ENCODE results near the gene CPT1C. TPM values are rescaled to one million over a fixed set of nuclear protein-coding genes. Genes with fewer than 3 reads are reported as not detected.

CPT1C gene
- total RNA-seq = 39.9 TPM

- no peak for FAIRE-seq
- peak; percentile 89 to 93 for DNase-seq (ENCODE audit: low spot score in 2 of 2)
These were observed at the start of gene CPT1C for GRCh38 chr19:49690656-49691242. CPT1C (plus strand) TSS chr19:49691116; CDS start chr19:49692253, 1,137 bp downstream.

GRCh38 chr19:49641688-49642491 lies 49.0 kb upstream of the CPT1C start, which contains the start of gene SCAF1:
SCAF1 (plus strand) TSS chr19:49642209; CDS start chr19:49645027, 2,818 bp downstream.
- peak; percentile 98 to 100 for DNase-seq (ENCODE audit: low spot score in 2 of 2)
- peak; percentile 88 for FAIRE-seq

- DNase-seq (ENCODE audit: low spot score in 2 of 2) (no peak), FAIRE-seq (no peak)
These were observed 48.4 kb upstream of the CPT1C start for GRCh38 chr19:49642492-49643035.

DNA sequence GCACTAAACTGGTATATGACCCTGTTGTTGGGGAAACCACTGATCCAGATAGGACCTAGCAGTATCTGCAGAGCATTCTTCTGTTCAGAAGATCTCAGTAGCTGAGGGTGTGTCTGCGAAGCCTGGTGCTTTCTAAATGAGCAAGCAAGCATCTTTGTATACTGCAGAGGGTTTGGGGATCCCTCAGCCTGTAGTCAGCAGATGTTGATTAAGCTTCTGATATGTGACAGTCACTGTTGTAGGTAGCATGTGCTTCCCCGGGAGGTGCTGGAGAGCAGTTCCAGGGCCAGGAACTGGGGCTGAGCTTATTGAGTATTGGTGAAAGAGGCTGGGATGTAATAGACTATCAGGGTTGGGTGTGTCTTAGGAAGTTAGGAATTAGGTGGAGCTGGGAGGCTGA lies 47.5 kb upstream of the CPT1C start:
- FAIRE-seq = no peak
- no peak for DNase-seq (ENCODE audit: low spot score in 2 of 2)

DNA sequence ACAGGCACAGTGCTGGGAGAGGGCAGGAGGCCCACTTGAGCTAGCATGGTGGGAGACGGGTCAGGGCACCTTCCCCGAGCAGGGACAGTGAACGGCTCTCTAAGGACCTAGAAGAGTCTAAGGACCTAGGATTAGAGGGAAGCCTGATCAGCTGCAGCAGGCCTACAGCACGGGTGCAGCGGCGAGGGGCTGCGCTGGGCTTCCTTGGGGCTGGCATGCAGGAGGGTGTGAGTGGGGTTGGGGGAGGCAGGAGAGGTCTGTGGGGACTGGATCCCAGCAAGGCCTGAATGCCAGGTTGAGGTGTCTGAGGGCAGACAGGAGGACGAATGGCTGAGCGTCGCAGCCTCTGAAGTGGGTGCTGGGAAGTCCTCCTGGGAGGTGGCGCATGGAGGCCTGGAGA lies 45.3 kb upstream of the CPT1C start:
- no peak for DNase-seq (ENCODE audit: low spot score in 2 of 2)
- FAIRE-seq = no peak

- FAIRE-seq = no peak
- no peak for DNase-seq (ENCODE audit: low spot score in 2 of 2)
These were observed 44.9 kb upstream of the CPT1C start for GRCh38 chr19:49645995-49646394.

DNA sequence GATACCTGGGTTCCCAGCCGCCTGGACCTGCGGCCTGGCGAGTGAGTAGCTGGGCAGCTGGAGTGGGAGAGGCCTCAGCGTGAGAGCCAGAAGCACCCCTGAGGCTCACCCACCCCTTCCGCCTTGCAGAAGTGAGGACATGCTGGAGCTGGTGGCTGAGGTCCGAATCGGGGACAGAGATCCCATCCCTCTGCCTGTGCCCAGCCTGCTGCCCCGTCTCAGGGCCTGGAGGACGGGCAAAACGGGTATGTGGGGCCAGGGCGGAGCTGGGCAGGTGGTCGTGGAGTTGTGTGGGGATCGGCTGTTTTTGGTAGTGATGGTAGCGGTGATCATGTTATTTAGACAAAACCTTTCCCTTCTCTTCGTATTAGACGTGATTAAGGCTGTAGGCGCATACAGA lies 44.3 kb upstream of the CPT1C start:
- FAIRE-seq = no peak

GRCh38 chr19:49651029-49651819 lies 39.7 kb upstream of the CPT1C start:
- DNase-seq (ENCODE audit: low spot score in 2 of 2) (no peak), FAIRE-seq (no peak)

More for the DNA sequence above, 44.3 kb upstream of the CPT1C start:
- DNase-seq (ENCODE audit: low spot score in 2 of 2) = no peak

- DNase-seq (ENCODE audit: low spot score in 2 of 2) (no peak), FAIRE-seq (no peak)
These were observed 38.9 kb upstream of the CPT1C start for GRCh38 chr19:49651820-49652550.

GRCh38 chr19:49652551-49653465 lies 38.1 kb upstream of the CPT1C start:
- FAIRE-seq (no peak), DNase-seq (ENCODE audit: low spot score in 2 of 2) (no peak)

DNA sequence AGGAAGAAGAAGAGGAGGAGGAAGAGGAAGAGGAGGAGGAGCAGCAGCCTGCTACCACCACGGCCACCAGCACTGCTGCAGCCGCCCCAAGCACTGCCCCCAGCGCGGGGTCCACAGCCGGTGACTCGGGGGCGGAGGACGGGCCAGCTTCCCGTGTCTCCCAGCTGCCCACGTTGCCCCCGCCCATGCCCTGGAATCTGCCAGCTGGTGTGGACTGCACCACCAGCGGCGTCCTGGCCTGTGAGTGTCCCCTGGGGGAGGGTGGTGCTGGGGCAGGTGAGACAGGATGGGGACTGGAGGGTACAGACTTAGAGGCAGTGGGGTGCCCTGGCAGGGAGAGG lies 37.5 kb upstream of the CPT1C start:
- DNase-seq (ENCODE audit: low spot score in 2 of 2) (no peak), FAIRE-seq (no peak)

- no peak for FAIRE-seq
- no peak for DNase-seq (ENCODE audit: low spot score in 2 of 2)
These were observed 36.3 kb upstream of the CPT1C start for GRCh38 chr19:49654581-49654980.

DNA sequence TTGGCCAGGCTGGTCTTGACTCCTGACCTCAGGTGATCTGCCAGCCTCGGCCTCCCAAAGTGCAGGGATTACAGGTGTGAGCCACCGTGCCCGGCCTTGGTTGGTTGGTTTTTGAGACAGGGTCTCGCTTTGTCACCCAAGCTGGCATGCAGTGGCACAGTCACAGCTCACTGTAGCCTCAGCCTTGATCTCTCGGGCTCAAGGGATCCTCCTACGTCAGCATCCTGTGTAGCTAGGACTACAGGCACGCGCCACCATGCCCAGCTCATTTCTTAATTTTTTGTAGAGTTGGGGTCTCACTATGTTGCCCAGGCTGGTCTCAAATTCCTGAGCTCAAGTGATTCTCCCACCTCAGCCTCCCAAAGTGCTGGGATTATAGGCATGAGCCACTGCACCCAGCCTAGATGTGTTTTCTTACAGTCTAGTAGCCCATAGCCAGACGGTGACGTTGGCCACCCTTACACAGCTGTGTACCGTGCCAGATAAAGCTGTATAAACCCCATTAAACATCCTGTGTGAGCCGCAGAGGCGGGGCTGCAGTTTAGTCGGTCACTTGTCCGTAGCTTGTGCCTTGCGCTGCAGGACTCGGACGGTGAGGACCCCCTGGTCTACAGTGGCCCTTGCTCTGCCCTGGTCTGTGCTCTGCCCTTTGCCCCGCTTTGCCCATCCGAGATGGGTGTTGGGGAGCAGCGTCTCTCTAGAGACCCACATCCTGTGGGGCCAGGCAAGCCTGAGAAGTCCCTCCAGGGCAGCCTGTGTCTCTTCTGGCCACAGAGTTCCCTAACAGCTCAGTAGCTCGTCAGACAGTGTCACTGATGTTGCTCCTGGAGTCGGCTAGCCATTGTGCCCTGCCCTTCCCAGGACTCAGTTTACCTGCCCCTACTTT lies 35.1 kb upstream of the CPT1C start:
- DNase-seq (ENCODE audit: low spot score in 2 of 2) = no peak
- FAIRE-seq = no peak

DNA sequence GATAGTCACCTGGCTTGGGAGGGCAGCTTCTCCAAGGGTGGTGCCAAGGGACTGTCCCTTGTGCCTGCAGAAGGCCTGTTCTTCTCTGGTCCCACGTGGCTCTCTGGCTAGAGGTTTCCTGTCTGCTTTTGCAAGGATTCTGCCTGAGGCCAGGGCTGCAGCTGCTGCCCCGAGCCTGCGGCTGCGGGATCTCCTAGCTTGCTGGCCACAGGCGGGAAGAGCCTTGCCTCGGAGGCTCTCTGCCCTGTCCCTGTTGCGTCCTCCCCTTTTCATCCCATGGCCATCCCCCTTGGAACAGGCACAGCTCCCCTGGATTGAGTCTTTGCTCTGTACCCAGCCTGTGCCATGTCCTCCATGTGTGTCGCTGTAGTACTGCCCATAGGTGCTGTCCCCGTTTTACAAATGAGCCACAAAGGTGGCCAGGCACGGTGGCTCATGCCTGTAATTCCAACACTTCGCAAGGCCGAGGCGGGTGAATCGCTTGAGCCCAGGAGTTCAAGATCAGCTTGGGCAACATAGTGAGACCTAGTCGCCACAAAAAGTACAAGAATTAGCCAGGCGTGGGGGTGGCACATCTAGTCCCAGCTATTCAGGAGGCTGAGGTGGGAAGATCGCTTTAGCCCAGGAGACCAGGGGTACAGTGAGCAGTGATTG lies 34.3 kb upstream of the CPT1C start:
- DNase-seq (ENCODE audit: low spot score in 2 of 2) = no peak
- no peak for FAIRE-seq

- FAIRE-seq (no peak), DNase-seq (ENCODE audit: low spot score in 2 of 2) (no peak)
These were observed 33.3 kb upstream of the CPT1C start for GRCh38 chr19:49657493-49658138.

GRCh38 chr19:49658139-49658517 lies 32.8 kb upstream of the CPT1C start:
- FAIRE-seq (no peak), DNase-seq (ENCODE audit: low spot score in 2 of 2) (no peak)
